SH-SY5Y (cell line): Measurements from ENCODE around the gene SUMF1.

Source experiments
- GATA2 ChIP-seq: IDR thresholded peaks from 2 replicates; pipeline ENCODE4 v1.6.1; 2011; ENCODE audit warnings: mild to moderate bottlenecking, low read depth, low read length
- GATA3 ChIP-seq: IDR thresholded peaks from 2 replicates; pipeline ENCODE4 v1.6.1; 2011; ENCODE audit warnings: low read depth, mild to moderate bottlenecking, low read length, moderate library complexity

Gene SUMF1

DNA sequence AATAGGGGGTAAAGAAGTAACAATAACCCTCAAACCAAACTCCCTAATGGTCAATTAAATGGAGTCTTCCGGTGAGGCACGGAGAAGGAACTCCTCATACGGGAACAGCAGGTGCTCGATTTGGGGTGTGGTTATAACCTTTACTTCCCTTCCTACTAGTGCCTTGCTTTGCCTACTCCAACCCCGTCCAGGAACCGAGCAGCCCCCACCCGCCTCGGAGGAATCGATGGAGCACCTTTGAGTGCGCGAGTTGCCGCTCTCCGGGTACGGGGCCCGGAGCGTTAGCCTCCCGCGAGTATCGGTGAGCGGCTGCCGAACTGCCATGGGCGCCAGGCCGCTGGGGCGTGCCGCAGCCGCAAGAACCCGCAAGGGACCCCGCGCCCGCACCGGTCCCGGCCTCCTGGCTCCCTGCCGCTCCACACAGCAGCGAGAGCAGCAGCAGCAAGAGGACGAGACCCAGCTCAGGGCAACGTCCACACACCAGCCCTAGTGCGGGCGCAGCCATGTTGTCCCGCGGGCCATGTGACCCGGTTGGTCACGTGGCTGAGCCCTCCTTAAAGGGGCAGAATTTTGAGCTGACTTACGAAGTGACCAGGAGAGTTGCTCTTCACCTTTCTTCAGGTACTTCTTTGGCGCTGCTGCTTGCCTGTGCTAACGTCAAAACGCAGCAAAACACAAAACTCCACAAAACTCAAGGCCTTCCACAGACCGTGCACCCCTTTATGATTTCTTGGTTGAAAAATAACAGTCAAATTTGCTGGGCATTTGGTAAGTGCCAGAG is at the start of gene SUMF1:
TSS of gene SUMF1 (minus strand) at position 529 of the 781 bp plus-strand sequence. CDS start at position 505, 24 bp downstream.
- TF ChIP-seq GATA3 (no peak), GATA2 (no peak)

DNA sequence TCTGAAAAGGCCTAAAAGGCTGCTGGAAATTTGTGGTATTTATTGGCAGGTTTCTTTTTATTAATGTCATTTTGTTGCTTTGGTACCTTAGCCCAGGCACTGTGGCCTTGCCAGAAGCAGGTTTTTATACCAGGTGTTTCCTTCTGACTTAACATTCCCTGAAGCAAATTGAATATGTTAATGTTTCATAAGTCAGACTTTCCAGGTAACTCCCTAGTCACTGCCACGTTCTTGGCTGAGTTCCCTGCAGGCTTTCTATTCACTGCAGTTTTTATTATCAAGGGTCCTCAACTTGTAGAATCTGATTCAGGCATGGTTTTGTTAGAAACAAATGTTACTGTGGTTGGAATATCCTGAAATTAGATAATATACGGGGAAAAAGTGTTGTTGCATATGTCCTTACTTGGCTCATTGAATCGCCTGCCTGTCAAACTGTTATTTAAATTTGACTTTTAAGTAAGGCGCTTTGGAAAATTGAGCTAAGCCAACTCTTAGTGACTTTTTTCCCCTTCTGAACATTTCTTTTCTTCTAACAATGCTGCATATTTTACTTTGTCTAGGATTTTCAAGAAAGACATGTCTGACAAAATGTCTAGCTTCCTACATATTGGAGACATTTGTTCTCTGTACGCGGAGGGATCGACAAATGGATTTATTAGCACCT is 49.0 kb upstream of the SUMF1 start:
- TF ChIP-seq GATA2 (no peak), GATA3 (no peak)

GRCh38 chr3:4514916-4515315 is 47.8 kb upstream of the SUMF1 start:
- no peak for TF ChIP-seq GATA3
- TF ChIP-seq GATA2, result no peak

- TF ChIP-seq GATA2, result peak; percentile 62
- TF ChIP-seq GATA3, result no peak
Observed at GRCh38 chr3:4514321-4514720, 47.3 kb upstream of the SUMF1 start.

GRCh38 chr3:4512895-4513616 is 46.0 kb upstream of the SUMF1 start:
- TF ChIP-seq GATA3 (peak; percentile 39; the same call in 1 of the 2 replicates), GATA2 (peak; percentile 83)

- TF ChIP-seq GATA3 (no peak), GATA2 (no peak)
Observed at GRCh38 chr3:4511491-4512262, 44.6 kb upstream of the SUMF1 start.

DNA sequence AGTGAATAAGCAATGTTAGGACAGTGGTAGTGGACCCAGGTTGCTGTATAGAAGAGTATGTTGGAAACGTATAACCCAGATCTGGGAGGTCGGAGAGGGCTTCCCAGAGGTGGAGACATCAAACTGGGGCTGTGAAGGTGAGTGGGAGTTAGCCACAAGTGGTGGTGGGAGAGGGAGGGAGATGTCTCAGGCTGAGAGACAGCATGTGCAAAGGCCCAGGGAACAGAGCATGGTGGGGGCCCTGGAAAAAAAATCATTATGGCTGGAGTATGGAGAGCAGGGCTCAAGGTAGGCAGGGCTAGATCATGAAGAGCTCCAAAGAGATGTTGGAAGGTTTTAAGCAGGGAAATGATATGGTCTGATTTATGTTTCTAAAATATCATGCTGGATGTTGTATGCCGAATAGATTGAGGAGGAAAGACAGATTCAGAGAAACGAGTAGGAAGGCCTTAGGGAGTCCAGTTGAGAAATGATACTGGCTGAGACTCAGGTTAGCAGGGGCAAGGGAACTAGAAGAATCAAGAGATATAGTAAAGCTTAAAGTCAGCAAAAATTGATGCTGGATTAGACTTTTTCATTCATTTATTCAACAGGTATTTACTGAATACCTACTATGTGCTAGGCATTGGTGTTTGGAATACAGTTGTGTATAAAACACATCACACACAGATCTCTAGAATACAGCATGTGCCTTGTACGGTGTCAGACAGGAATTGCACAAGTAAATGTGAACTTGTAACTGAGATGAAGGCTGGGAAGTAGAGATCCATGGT is 43.1 kb upstream of the SUMF1 start:
- TF ChIP-seq GATA3, result no peak
- no peak for TF ChIP-seq GATA2

GRCh38 chr3:4509043-4509442 is 42.0 kb upstream of the SUMF1 start:
- TF ChIP-seq GATA3, result no peak
- no peak for TF ChIP-seq GATA2

- no peak for TF ChIP-seq GATA2
- TF ChIP-seq GATA3, result no peak
Observed at GRCh38 chr3:4508048-4508981, 41.2 kb upstream of the SUMF1 start.

- TF ChIP-seq GATA2 (no peak), GATA3 (no peak)
Observed at GRCh38 chr3:4507024-4507596, 40.0 kb upstream of the SUMF1 start.

- 0 out of 2 replicates have a peak, but pooled peaks have one; percentile 17 for TF ChIP-seq GATA3
- no peak for TF ChIP-seq GATA2
Observed at GRCh38 chr3:4506559-4507023, 39.5 kb upstream of the SUMF1 start.
